GM18951 (cell line): ENCODE measurements around the gene GPX6.

Source experiments
- POLR2A ChIP-seq: IDR thresholded peaks from 4 replicates; pipeline ENCODE4 v1.6.1; 2011; ENCODE audit warnings: mild to moderate bottlenecking; ENCODE audit not compliant: insufficient read length, insufficient read depth; ENCODE audit errors: extremely low read depth
- in situ Hi-C: fragments of 300-500 bp; cut with MboI; formaldehyde crosslinking; loops from one replicate; pipeline ENCODE4 v1.12.0; 2022; ENCODE audit warnings: low sequenced_read_pairs, mixed read lengths, inconsistent platforms; ENCODE audit not compliant: unreplicated experiment

Gene GPX6

DNA sequence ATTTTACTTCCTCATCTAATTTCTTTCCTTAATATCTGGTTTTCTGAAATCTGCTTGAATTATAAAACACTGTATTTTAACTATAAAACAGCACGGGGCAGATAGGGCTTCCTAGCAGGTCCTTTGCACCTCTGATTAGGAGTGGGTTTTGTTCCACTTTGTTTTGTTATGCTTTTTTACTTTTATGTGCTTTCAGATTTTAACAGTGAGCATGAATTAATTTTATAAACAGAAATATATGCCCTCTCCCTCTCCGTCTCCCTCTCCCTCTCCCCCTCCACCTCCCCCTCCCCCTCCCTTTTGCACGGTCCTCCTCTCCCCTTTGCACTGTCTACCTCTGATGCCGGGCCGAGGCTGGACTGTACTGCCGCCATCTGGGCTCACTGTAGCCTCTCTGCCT is 14.3 kb downstream of the GPX6 start:
- in situ Hi-C loops, result no loop called here
- no peak for TF ChIP-seq POLR2A

DNA sequence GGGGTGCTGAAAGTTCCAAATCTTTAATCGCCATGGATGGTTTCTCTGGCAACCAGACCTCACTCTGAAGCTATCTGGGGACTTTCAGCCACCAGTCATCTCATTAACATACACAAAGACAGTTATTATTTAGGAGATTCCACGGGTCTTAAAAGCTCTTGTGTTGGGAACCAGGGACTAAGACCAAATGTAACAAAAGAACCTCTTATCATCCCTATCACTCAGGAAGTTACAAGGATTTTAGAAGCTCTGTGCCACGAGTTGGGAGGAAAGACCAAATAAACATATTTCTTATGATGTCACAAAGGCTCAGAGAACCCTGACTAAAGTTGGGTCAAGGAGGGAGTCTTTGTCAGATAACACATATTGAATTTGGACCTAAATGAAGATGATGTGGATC is 17.7 kb downstream of the GPX6 start:
- in situ Hi-C loops, result no loop called here

DNA sequence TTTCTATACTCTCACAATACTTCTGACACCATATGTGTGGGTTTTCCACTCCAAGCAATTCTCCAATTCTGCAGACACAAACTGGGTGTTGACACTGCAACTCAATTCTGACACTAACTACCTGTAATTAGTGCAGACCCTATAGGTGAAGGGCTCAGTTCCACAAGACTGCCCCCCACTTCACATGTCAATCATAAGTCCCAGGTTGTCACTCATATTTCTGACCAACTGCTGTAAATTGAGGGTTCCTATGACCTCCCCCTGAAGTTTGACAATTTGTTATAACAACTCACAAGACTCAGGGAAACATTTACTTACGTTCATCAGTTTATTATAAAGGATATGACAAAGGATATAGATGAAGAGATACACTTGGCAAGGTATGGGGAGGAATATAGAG is 18.3 kb downstream of the GPX6 start:
- TF ChIP-seq POLR2A, result no peak
- in situ Hi-C loops, result no loop called here

More for the DNA sequence above, 17.7 kb downstream of the GPX6 start:
- TF ChIP-seq POLR2A, result no peak

DNA sequence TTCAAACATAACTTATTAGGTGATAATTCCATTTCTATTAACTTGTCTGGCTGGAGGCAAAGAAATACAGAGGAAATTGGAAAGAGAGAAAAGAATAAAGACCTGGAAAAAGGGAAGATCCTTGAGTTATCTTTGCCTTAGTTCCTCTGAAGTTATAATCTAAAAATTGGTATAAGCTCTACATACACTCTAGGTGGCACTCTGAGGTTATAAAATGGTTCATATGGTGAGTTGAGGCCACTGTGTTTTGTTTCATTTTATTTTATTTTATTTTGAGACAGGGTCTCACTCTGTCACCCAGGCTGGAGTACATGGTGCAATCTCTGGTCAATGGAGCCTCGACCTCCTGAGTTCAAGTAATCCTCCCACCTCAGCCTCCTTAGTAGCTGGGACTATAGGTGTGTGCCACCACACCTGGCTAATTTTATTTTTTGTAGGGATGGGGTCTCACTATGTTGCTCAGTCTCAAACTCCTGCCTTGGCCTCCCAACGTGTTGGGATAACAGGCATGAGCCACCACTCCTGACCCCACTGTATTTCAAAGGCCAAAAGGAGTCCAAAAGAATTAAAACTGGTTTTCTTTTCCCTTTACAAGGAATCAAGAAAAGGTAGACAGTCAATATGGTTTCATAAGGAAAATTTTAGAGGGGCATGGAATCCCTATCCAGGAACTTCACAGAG is 19.4 kb downstream of the GPX6 start:
- in situ Hi-C loops, result no loop called here
- no peak for TF ChIP-seq POLR2A

GRCh38 chr6:28491984-28492317 is 23.6 kb downstream of the GPX6 start:
- in situ Hi-C loops, result no loop called here
- TF ChIP-seq POLR2A, result no peak

DNA sequence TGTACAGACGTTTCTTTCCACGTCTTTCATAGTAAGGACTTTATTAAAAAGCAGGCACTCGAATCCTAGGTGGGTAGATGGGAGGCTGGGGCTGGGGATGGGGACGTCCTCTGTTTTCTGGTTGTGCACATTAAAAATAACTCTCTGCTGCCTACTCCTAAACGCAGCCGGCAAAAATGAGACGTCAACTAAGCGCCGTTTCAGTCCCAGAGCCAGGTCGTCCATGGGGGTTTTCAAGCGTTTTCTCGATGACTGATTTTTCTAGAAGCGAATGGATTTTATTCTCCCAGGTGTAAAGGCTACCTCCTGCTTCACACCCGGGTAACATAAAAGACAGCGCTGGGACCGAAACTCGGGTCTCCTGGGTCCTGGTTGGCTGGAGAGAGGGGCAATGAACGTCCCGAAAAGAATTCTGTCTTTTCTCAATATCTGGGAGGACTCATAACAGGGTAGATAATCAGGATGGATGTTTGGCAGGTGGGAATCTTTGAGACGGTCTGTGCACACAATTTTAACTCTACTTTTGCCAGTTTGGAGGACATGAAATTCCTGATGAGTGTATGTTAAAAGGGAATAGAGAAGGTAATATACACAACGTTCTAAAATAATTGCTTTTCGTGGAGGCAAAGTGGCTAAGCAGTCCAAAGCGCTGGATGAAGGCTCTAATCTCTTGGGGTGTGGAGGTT is 25.2 kb downstream of the GPX6 start:
- no peak for TF ChIP-seq POLR2A
- in situ Hi-C loops, result no loop called here

GRCh38 chr6:28489366-28490204 is 26.0 kb downstream of the GPX6 start:
- no peak for TF ChIP-seq POLR2A
- in situ Hi-C loops, result no loop called here

GRCh38 chr6:28488916-28489365 is 26.7 kb downstream of the GPX6 start:
- no peak for TF ChIP-seq POLR2A
- in situ Hi-C loops, result no loop called here

DNA sequence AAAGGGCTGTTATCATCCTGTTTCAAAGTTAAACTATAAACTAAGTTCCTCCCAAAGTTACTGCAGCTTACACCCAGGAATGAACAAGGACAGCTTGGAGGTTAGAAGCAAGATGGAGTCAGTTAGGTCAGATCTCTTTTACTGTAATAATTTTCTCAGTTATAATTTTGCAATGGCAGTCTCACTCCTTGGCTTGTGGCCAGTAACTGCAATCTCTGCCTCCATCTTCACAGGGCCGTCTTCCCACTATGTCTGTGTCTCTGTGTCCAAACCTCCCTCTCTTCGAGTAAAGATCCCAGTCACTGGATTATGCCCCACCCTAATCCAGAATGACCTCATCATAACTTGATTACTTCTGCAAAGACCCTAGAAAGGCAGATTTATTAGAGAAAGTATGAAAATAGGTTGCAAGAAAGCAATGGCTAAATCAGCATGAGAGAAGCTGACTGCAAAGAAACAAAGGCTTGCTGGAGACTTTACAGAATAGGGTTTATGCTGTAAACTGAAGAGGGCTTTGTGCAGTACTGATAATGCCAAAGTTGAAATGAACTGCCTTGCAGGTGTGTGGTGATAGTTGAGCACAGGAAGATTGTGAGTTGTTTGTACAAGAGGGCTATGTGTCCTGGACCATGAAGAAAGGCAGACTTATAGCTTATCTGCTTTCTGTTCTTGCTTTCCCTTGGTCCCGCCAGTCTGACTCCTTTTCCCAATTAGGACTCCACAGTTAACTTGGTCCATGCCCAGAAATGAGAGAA is 28.4 kb downstream of the GPX6 start:
- in situ Hi-C loops, result no loop called here
- no peak for TF ChIP-seq POLR2A

DNA sequence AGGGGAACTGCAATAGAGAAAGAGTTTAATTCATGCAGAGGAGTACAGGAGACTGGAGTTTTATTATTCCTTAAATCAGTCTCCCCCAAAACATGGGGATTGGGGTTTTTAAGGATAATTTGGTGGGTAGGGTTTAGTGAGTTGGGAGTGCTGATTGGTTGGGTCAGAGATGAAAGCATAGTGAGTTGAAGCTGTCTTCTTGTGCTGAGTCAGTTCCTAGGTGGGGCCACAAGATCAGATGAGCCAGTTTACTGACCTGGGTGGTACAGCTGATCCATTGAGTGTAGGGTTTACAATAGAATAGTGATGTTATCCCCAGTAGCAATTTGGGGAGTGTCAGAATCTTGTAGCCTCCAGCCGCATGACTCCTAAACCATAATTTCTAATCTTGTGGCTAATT is 29.1 kb downstream of the GPX6 start:
- in situ Hi-C loops, result no loop called here
- no peak for TF ChIP-seq POLR2A

DNA sequence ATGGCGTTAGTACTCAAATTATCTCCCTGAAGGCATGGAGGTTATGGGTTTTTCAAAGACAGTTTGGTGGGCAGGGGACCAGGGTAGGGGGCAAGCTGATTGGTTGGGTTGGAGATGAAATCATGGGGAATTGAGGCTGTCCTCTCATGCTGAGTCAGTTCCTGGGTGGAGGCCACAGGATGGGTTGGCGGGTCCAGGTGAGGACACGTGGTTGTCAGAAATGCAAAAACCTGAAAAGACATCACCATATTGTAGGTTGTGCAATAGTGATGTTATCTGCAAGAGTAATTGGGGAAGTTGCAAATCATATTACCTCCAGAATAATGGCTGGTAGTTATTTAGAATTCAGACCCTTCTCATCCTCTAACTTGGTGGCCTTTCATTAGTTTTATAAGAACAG is 30.1 kb downstream of the GPX6 start:
- in situ Hi-C loops, result no loop called here
- TF ChIP-seq POLR2A, result no peak

GRCh38 chr6:28480253-28480932 is 35.2 kb downstream of the GPX6 start:
- no peak for TF ChIP-seq POLR2A

More at GRCh38 chr6:28480253-28480932, 35.2 kb downstream of the GPX6 start:
- in situ Hi-C loops, result no loop called here
